ENCODE data around the gene MFSD8. TPM values are rescaled to one million over a fixed set of nuclear protein-coding genes. Genes with fewer than 3 reads are reported as not detected.

Gene MFSD8
- total RNA-seq, 1 donor from 2014 or later = 20.2 TPM

GRCh38 chr4:127870688-127871087 lies 94.3 kb downstream of the MFSD8 start:
- peaks cover 9% of the 10 kb centered on the region for H3K36me3 Mint-ChIP-seq (ENCODE audit: low read depth)
- no peak overlapping the region for H3K27ac Mint-ChIP-seq
- peaks cover 5% of the 10 kb centered on the region for H3K4me1 Mint-ChIP-seq (ENCODE audit: low read depth)
- H3K9me3 Mint-ChIP-seq = no peaks in the 10 kb centered on the region
- intact Hi-C loops (cut with micrococcal nuclease) = no loop called here
- H3K4me3 Mint-ChIP-seq (ENCODE audit: low read depth) = no peak overlapping the region
- DNase-seq (ENCODE audit: low spot score) = no peak
- H3K27me3 Mint-ChIP-seq (ENCODE audit: low read depth) = no peaks in the 10 kb centered on the region

GRCh38 chr4:127870281-127870680 lies 94.7 kb downstream of the MFSD8 start:
- Mint-ChIP-seq H3K27ac (no peak overlapping the region), H3K27me3 (ENCODE audit: low read depth) (no peaks in the 10 kb centered on the region), H3K9me3 (no peaks in the 10 kb centered on the region), H3K4me1 (ENCODE audit: low read depth) (peaks cover 5% of the 10 kb centered on the region), H3K36me3 (ENCODE audit: low read depth) (peaks cover 6% of the 10 kb centered on the region), H3K4me3 (ENCODE audit: low read depth) (no peak overlapping the region)
- intact Hi-C loops (cut with micrococcal nuclease) = no loop called here
- no peak for DNase-seq (ENCODE audit: low spot score)

GRCh38 chr4:127868196-127868595 lies 96.8 kb downstream of the MFSD8 start:
- Mint-ChIP-seq H3K27ac (no peak overlapping the region), H3K27me3 (ENCODE audit: low read depth) (no peaks in the 10 kb centered on the region)

More at GRCh38 chr4:127868196-127868595, 96.8 kb downstream of the MFSD8 start:
- H3K36me3 Mint-ChIP-seq (ENCODE audit: low read depth) = peaks cover 3% of the 10 kb centered on the region
- DNase-seq (ENCODE audit: low spot score) = no peak
- intact Hi-C loops (cut with micrococcal nuclease) = no loop called here
- H3K4me3 Mint-ChIP-seq (ENCODE audit: low read depth) = no peak overlapping the region
- peaks cover 5% of the 10 kb centered on the region for H3K4me1 Mint-ChIP-seq (ENCODE audit: low read depth)
- no peaks in the 10 kb centered on the region for H3K9me3 Mint-ChIP-seq

Other genes starting within 250 kb of the MFSD8 start
- gene SLC25A31, start 234.8 kb downstream of the MFSD8 start, total RNA-seq = not detected in 2 replicates
- 5.0 and 5.2 TPM in 2 replicates for gene HSPA4L, start 182.9 kb downstream of the MFSD8 start, total RNA-seq
- gene PLK4, start 84.3 kb downstream of the MFSD8 start, total RNA-seq = 47.4 and 50.1 TPM in 2 replicates
- 21.0 and 23.9 TPM in 2 replicates for gene ABHD18, start 233 bp upstream of the MFSD8 start, total RNA-seq
- 31.9 and 32.2 TPM in 2 replicates for gene LARP1B, start 96.1 kb upstream of the MFSD8 start, total RNA-seq

All from activated T-helper 2 cell treated with anti-CD3 and anti-CD28 coated beads, Interferon-gamma antibody, Interleukin-2, Interleukin-4, amounts not matched to agents 10 μg/mL and 5 μg/mL and 100 μg/mL, durations not matched to agents 14 hours and 24 hours and 36 hours (primary cell).